GM12801 (cell line): ENCODE results near the gene AZGP1.

ENCODE experiments used
- TF ChIP-seq, protein P1 (sequence below): IDR thresholded peaks from one replicate; pipeline ENCODE4 v1.5.1; 2011; ENCODE audit warnings: control low read depth; ENCODE audit not compliant: insufficient read length; ENCODE audit errors: extremely low read depth

AZGP1 gene

DNA sequence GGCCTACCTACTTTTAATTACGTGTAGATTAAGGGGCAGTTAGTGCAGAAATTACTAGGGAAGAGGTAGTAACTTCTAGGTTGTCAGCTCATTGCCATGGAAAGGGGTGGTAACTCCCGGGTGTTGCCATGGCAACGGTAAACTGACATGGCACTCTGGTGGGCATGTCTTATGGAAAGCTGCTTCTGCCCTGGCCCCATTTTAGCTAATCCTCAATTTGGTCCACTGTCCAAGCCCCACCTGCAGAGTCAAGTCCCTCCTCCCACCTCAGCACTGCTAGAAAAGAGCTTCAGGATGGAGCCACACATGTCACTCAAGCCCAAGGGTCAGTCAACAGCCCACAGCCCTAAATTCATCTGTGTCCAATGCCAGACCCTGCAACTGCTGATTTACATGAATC, 32.1 kb upstream of the AZGP1 start:
- TF ChIP-seq, protein P1, sequence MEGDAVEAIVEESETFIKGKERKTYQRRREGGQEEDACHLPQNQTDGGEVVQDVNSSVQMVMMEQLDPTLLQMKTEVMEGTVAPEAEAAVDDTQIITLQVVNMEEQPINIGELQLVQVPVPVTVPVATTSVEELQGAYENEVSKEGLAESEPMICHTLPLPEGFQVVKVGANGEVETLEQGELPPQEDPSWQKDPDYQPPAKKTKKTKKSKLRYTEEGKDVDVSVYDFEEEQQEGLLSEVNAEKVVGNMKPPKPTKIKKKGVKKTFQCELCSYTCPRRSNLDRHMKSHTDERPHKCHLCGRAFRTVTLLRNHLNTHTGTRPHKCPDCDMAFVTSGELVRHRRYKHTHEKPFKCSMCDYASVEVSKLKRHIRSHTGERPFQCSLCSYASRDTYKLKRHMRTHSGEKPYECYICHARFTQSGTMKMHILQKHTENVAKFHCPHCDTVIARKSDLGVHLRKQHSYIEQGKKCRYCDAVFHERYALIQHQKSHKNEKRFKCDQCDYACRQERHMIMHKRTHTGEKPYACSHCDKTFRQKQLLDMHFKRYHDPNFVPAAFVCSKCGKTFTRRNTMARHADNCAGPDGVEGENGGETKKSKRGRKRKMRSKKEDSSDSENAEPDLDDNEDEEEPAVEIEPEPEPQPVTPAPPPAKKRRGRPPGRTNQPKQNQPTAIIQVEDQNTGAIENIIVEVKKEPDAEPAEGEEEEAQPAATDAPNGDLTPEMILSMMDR, result no peak

DNA sequence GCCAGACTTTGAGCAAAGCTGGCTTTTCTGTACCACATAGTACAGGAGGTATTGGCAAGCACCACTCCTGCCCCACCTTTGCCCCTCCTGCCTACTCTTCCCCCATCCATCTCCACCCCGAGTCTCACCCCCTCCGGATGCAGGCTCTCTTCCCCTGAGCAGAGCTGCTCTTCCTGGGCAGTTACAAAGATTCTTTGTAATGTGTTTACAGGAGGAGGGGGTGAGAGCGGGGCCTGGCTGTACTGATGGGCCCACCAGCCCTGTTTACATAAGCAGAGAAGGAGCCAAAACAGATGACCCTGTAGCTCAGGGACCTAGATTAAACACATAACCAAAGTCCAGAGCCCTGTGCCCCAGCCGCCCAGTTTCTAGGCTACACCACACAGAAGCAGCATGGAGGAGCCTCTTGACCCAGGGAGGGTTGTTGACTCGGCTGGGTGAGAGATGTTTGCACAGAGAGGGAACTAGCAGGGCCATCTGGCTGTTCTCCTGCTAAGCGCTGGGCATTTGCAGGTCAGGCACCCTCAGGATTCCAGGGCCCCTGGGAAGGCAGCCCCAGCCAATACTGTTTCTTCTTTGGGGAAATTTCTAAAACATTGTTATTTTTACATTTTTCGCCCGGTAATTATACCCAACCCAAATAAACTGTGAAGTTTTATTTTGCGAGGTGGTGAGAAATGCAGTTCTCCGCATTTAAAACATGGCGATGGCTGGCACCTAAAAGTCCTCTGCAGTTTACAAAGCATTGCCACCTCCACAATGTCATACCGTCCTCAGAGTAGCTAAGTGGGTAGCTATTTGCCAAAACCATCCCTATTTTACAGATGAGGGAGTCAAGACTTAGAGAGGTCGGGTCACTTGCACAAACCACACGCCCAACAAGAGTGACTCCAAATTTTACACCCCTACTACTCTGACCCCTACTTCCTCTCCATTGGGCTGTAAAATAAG, 28.2 kb upstream of the AZGP1 start:
- TF ChIP-seq, protein P1, result no peak

DNA sequence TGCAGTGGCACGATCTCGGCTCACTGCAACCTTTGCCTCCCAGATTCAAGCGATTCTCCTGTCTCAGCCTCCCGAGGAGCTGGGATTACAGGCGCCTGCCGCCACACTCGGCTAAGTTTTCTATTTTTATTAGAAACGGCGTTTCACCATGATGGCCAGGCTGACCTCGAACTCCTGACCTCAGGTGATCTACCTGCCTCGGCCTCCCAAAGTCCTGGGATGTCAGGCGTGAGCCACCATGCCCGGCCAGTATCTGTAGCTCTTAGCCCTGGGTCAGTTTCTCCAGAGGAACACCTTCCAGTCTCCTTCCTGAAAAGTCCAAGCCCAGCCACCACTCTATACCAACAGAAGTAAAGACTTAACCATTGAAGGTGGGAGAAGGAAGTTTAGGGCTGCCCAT, 24.4 kb upstream of the AZGP1 start:
- TF ChIP-seq, protein P1, result no peak

DNA sequence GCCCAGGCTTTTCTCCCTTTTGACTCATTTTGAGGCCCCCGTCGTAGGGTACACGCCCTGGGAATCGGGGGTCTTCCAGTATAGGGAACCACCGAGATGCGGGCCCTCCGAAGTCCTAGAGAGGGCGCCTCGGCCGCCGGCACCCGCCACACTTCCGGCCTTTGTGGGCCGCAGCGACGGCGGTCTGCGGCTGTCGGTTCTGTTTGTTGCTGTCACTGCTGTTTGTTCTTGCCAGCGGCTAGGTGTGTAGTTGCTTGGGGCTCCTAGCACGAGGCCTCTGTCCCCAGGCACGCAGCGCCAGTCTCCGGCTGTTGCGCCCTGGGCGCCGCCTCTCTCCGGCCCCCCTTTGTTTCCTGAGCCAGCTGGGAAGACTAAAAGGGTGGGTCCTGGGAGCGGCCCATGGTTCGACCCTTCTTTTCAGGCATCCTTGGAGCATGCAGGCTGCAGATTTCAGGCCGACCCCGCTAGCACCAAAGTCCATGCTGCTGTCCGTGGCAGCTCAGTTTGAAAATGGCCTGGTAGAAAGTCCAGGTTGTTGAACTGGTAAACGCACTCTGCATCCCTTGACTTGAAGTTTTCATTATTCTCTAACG, 21.8 kb upstream of the AZGP1 start:
- TF ChIP-seq, protein P1, result no peak

DNA sequence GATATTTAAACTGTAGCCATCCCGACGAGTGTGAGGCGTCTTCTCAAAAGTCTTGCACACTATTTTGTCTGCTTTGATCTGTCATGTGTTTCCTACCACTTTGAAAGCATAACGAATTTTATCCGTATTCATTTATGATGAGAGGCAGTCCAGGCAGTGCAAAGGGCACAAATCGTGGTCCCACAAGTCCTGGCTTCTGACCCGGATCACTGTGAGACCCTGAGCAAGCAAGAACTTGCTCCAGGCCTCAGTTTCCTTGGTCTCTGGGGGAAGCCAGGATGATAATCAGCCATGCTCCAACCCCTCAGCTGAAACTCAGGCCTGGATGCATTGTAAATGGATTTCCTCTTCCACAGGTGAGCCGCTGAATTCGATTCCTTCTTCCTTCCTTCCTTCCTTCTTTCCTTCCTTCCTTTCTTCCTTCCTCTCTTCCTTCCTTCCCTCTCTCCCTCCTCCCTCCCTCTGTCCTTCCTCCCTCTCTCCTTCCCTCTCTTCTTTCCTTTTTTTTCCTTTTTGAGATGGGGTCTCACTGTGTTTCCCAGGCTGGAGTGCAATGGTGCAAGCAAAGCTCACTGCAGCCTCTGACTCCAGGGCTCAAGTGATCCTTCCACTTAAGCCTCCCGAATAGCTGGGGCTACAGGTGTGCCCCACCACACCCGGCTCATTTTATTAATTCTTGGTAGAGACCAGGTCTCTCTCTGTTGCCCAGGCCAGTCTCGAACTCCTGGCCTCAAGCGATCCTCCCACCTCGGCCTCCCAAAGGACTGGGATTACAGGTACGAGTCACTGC, 21.1 kb upstream of the AZGP1 start:
- TF ChIP-seq, protein P1, result no peak

DNA sequence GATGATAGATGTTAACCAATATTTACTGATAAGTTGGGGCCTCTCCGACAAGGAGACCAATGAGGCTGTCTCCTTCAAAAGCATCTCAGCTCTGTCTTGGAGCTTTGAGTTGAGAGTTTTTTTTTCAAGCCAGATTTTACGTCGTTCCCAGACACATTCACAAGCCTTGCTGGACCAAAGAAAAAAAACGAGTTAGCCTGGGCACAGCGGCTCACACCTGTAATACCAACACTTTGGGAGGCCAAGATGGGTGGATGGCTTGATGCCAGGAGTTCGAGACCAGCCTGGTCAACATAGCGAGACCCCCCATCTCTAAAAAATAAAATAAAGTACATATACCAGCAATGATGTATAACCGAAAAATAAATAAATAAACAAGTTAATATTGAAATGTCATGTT, 19.0 kb upstream of the AZGP1 start:
- TF ChIP-seq, protein P1, result no peak
